HEK293 (cell line): ENCODE results near the gene HLX.
A peak's percentile ranks its signal among the peaks of the same experiment; 100 is the strongest.

Source experiments
- GLIS2 ChIP-seq: fragments of 450-650 bp; formaldehyde crosslinking; IDR thresholded peaks from 2 replicates; pipeline ENCODE4 v1.5.1; 2016; ENCODE audit warnings: missing biosample characterization, missing genetic modification characterization
- KLF8 ChIP-seq: fragments of 450-650 bp; formaldehyde crosslinking; IDR thresholded peaks from 2 replicates; pipeline ENCODE4 v1.5.1; 2016; ENCODE audit warnings: missing biosample characterization, missing genetic modification characterization
- MZF1 ChIP-seq: fragments of 450-650 bp; formaldehyde crosslinking; IDR thresholded peaks from 2 replicates; pipeline ENCODE4 v1.5.1; 2017; ENCODE audit warnings: missing biosample characterization, missing genetic modification characterization, borderline replicate concordance
- RBAK ChIP-seq: fragments of 450-650 bp; formaldehyde crosslinking; IDR thresholded peaks from 2 replicates; pipeline ENCODE4 v1.5.1; 2016; ENCODE audit warnings: missing biosample characterization, missing genetic modification characterization
- SCRT1 ChIP-seq: fragments of 450-650 bp; formaldehyde crosslinking; IDR thresholded peaks from 2 replicates; pipeline ENCODE4 v1.5.1; 2016; ENCODE audit warnings: missing biosample characterization, missing genetic modification characterization, borderline replicate concordance
- SP3 ChIP-seq: fragments of 450-650 bp; formaldehyde crosslinking; IDR thresholded peaks from 2 replicates; pipeline ENCODE4 v1.5.1; 2016; ENCODE audit warnings: missing biosample characterization, missing genetic modification characterization
- ZNF174 ChIP-seq: fragments of 450-650 bp; formaldehyde crosslinking; IDR thresholded peaks from 2 replicates; pipeline ENCODE4 v1.5.0; 2017; ENCODE audit warnings: missing biosample characterization, mild to moderate bottlenecking, missing genetic modification characterization
- ZNF2 ChIP-seq: fragments of 450-650 bp; formaldehyde crosslinking; IDR thresholded peaks from 2 replicates; pipeline ENCODE4 v1.5.1; 2016; ENCODE audit warnings: missing biosample characterization, missing genetic modification characterization
- ZNF202 ChIP-seq: fragments of 450-650 bp; formaldehyde crosslinking; IDR thresholded peaks from 2 replicates; pipeline ENCODE4 v1.5.1; 2016; ENCODE audit warnings: missing biosample characterization, missing genetic modification characterization, borderline replicate concordance
- ZNF223 ChIP-seq: fragments of 450-650 bp; formaldehyde crosslinking; IDR thresholded peaks from 2 replicates; pipeline ENCODE4 v1.5.1; 2016; ENCODE audit warnings: missing biosample characterization, missing genetic modification characterization
- ZNF366 ChIP-seq: fragments of 450-650 bp; formaldehyde crosslinking; conservative IDR thresholded peaks from 2 replicates; pipeline ENCODE4 v1.5.1; 2016; ENCODE audit warnings: missing biosample characterization, missing genetic modification characterization
- ZNF416 ChIP-seq: fragments of 450-650 bp; formaldehyde crosslinking; IDR thresholded peaks from 2 replicates; pipeline ENCODE4 v1.5.1; 2016; ENCODE audit warnings: missing biosample characterization, missing genetic modification characterization
- ZNF544 ChIP-seq: fragments of 450-650 bp; formaldehyde crosslinking; IDR thresholded peaks from 2 replicates; pipeline ENCODE4 v1.5.0; 2017; ENCODE audit warnings: missing biosample characterization, missing genetic modification characterization
- ZNF561 ChIP-seq: fragments of 450-650 bp; IDR thresholded peaks from 2 replicates; pipeline ENCODE4 v1.5.1; 2018; ENCODE audit warnings: missing biosample characterization, missing genetic modification characterization, borderline replicate concordance
- ZNF623 ChIP-seq: fragments of 450-650 bp; formaldehyde crosslinking; IDR thresholded peaks from 2 replicates; pipeline ENCODE4 v1.5.1; 2016; ENCODE audit warnings: missing biosample characterization, missing genetic modification characterization
- ZNF629 ChIP-seq: fragments of 450-650 bp; formaldehyde crosslinking; IDR thresholded peaks from 2 replicates; pipeline ENCODE4 v1.5.1; 2017; ENCODE audit warnings: missing biosample characterization, missing genetic modification characterization
- TF ChIP-seq, protein P1 (sequence below): fragments of 450-650 bp; formaldehyde crosslinking; IDR thresholded peaks from 2 replicates; pipeline ENCODE4 v1.5.1; 2017; ENCODE audit warnings: missing biosample characterization, missing genetic modification characterization
- TF ChIP-seq, protein P2 (sequence below): fragments of 450-650 bp; formaldehyde crosslinking; IDR thresholded peaks from 2 replicates; pipeline ENCODE4 v1.5.1; 2016; ENCODE audit warnings: missing biosample characterization, missing genetic modification characterization
- TF ChIP-seq, protein P3 (sequence below): sonication (generic); formaldehyde crosslinking; IDR thresholded peaks from 2 replicates; pipeline ENCODE4 v1.8.1; 2022; ENCODE audit warnings: mild to moderate bottlenecking, moderate library complexity, missing genetic modification reagents
- TF ChIP-seq, protein P4 (sequence below): fragments of 450-650 bp; formaldehyde crosslinking; IDR thresholded peaks from 2 replicates; pipeline ENCODE4 v1.5.1; 2017; ENCODE audit warnings: missing biosample characterization, missing genetic modification characterization
- TF ChIP-seq, protein P5 (sequence below): fragments of 450-650 bp; formaldehyde crosslinking; IDR thresholded peaks from 2 replicates; pipeline ENCODE4 v1.5.1; 2016; ENCODE audit warnings: missing biosample characterization, missing genetic modification characterization
- TF ChIP-seq, protein P6 (sequence below): fragments of 450-650 bp; formaldehyde crosslinking; conservative IDR thresholded peaks from 2 replicates; pipeline ENCODE4 v1.5.1; 2016; ENCODE audit warnings: low read depth, missing biosample characterization, missing genetic modification characterization

The HLX gene

DNA sequence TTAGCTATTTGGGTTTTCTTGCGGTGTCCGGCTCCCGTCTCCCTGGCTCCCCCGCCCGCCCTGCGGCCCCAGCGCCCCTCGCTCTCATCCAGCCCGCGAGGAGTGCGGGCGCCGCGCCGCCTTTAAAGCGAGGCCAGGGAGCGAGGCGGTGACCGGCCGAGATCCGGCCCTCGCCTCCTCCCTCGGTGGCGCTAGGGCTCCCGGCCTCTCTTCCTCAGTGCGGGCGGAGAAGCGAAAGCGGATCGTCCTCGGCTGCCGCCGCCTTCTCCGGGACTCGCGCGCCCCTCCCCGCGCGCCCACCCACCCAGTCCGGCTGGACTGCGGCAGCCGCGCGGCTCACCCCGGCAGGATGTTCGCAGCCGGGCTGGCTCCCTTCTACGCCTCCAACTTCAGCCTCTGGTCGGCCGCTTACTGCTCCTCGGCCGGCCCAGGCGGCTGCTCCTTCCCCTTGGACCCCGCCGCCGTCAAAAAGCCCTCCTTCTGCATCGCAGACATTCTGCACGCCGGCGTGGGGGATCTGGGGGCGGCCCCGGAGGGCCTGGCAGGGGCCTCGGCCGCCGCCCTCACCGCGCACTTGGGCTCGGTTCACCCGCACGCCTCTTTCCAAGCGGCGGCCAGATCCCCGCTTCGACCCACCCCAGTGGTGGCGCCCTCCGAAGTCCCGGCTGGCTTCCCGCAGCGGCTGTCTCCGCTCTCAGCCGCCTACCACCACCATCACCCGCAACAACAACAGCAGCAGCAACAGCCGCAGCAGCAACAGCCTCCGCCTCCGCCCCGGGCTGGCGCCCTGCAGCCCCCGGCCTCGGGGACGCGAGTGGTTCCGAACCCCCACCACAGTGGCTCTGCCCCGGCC, 492 bp downstream of the HLX start (continued):
- peak; percentile 62; the same call in 1 of the 2 replicates for TF ChIP-seq SCRT1 (tag by site-specific recombination)
- no peak for TF ChIP-seq ZNF174
- TF ChIP-seq, protein P1, sequence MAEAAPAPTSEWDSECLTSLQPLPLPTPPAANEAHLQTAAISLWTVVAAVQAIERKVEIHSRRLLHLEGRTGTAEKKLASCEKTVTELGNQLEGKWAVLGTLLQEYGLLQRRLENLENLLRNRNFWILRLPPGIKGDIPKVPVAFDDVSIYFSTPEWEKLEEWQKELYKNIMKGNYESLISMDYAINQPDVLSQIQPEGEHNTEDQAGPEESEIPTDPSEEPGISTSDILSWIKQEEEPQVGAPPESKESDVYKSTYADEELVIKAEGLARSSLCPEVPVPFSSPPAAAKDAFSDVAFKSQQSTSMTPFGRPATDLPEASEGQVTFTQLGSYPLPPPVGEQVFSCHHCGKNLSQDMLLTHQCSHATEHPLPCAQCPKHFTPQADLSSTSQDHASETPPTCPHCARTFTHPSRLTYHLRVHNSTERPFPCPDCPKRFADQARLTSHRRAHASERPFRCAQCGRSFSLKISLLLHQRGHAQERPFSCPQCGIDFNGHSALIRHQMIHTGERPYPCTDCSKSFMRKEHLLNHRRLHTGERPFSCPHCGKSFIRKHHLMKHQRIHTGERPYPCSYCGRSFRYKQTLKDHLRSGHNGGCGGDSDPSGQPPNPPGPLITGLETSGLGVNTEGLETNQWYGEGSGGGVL (tag by site-specific recombination): no peak
- 0 out of 2 replicates have a peak, but pooled peaks have one; percentile 35 for TF ChIP-seq ZNF2 (tag by site-specific recombination)
- TF ChIP-seq, protein P2, sequence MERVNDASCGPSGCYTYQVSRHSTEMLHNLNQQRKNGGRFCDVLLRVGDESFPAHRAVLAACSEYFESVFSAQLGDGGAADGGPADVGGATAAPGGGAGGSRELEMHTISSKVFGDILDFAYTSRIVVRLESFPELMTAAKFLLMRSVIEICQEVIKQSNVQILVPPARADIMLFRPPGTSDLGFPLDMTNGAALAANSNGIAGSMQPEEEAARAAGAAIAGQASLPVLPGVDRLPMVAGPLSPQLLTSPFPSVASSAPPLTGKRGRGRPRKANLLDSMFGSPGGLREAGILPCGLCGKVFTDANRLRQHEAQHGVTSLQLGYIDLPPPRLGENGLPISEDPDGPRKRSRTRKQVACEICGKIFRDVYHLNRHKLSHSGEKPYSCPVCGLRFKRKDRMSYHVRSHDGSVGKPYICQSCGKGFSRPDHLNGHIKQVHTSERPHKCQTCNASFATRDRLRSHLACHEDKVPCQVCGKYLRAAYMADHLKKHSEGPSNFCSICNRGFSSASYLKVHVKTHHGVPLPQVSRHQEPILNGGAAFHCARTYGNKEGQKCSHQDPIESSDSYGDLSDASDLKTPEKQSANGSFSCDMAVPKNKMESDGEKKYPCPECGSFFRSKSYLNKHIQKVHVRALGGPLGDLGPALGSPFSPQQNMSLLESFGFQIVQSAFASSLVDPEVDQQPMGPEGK (tag by site-specific recombination): peak; percentile 66; the same call in 1 of the 2 replicates
- peak; percentile 76; the same call in 1 of the 2 replicates for TF ChIP-seq GLIS2 (tag by site-specific recombination)
- TF ChIP-seq, protein P3, sequence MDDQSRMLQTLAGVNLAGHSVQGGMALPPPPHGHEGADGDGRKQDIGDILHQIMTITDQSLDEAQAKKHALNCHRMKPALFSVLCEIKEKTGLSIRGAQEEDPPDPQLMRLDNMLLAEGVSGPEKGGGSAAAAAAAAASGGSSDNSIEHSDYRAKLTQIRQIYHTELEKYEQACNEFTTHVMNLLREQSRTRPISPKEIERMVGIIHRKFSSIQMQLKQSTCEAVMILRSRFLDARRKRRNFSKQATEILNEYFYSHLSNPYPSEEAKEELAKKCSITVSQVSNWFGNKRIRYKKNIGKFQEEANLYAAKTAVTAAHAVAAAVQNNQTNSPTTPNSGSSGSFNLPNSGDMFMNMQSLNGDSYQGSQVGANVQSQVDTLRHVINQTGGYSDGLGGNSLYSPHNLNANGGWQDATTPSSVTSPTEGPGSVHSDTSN: peak; percentile 57; the same call in 1 of the 2 replicates
- TF ChIP-seq ZNF629 (tag by site-specific recombination): no peak
- TF ChIP-seq, protein P4, sequence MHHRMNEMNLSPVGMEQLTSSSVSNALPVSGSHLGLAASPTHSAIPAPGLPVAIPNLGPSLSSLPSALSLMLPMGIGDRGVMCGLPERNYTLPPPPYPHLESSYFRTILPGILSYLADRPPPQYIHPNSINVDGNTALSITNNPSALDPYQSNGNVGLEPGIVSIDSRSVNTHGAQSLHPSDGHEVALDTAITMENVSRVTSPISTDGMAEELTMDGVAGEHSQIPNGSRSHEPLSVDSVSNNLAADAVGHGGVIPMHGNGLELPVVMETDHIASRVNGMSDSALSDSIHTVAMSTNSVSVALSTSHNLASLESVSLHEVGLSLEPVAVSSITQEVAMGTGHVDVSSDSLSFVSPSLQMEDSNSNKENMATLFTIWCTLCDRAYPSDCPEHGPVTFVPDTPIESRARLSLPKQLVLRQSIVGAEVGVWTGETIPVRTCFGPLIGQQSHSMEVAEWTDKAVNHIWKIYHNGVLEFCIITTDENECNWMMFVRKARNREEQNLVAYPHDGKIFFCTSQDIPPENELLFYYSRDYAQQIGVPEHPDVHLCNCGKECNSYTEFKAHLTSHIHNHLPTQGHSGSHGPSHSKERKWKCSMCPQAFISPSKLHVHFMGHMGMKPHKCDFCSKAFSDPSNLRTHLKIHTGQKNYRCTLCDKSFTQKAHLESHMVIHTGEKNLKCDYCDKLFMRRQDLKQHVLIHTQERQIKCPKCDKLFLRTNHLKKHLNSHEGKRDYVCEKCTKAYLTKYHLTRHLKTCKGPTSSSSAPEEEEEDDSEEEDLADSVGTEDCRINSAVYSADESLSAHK (tag by site-specific recombination): no peak
- no peak for TF ChIP-seq RBAK (tag by site-specific recombination)
- TF ChIP-seq ZNF544 (tag by site-specific recombination): no peak
- TF ChIP-seq MZF1 (tag by site-specific recombination): no peak
- no peak for TF ChIP-seq ZNF202 (tag by site-specific recombination)
- TF ChIP-seq ZNF623 (tag by site-specific recombination): no peak
- TF ChIP-seq, protein P5, sequence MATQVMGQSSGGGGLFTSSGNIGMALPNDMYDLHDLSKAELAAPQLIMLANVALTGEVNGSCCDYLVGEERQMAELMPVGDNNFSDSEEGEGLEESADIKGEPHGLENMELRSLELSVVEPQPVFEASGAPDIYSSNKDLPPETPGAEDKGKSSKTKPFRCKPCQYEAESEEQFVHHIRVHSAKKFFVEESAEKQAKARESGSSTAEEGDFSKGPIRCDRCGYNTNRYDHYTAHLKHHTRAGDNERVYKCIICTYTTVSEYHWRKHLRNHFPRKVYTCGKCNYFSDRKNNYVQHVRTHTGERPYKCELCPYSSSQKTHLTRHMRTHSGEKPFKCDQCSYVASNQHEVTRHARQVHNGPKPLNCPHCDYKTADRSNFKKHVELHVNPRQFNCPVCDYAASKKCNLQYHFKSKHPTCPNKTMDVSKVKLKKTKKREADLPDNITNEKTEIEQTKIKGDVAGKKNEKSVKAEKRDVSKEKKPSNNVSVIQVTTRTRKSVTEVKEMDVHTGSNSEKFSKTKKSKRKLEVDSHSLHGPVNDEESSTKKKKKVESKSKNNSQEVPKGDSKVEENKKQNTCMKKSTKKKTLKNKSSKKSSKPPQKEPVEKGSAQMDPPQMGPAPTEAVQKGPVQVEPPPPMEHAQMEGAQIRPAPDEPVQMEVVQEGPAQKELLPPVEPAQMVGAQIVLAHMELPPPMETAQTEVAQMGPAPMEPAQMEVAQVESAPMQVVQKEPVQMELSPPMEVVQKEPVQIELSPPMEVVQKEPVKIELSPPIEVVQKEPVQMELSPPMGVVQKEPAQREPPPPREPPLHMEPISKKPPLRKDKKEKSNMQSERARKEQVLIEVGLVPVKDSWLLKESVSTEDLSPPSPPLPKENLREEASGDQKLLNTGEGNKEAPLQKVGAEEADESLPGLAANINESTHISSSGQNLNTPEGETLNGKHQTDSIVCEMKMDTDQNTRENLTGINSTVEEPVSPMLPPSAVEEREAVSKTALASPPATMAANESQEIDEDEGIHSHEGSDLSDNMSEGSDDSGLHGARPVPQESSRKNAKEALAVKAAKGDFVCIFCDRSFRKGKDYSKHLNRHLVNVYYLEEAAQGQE: 0 out of 2 replicates have a peak, but pooled peaks have one; percentile 8
- TF ChIP-seq ZNF223: no peak
- TF ChIP-seq SP3 (tag by site-specific recombination): no peak; the same call in 1 of the 2 replicates
- TF ChIP-seq KLF8: 0 out of 2 replicates have a peak, but pooled peaks have one; percentile 33
- TF ChIP-seq, protein P6, sequence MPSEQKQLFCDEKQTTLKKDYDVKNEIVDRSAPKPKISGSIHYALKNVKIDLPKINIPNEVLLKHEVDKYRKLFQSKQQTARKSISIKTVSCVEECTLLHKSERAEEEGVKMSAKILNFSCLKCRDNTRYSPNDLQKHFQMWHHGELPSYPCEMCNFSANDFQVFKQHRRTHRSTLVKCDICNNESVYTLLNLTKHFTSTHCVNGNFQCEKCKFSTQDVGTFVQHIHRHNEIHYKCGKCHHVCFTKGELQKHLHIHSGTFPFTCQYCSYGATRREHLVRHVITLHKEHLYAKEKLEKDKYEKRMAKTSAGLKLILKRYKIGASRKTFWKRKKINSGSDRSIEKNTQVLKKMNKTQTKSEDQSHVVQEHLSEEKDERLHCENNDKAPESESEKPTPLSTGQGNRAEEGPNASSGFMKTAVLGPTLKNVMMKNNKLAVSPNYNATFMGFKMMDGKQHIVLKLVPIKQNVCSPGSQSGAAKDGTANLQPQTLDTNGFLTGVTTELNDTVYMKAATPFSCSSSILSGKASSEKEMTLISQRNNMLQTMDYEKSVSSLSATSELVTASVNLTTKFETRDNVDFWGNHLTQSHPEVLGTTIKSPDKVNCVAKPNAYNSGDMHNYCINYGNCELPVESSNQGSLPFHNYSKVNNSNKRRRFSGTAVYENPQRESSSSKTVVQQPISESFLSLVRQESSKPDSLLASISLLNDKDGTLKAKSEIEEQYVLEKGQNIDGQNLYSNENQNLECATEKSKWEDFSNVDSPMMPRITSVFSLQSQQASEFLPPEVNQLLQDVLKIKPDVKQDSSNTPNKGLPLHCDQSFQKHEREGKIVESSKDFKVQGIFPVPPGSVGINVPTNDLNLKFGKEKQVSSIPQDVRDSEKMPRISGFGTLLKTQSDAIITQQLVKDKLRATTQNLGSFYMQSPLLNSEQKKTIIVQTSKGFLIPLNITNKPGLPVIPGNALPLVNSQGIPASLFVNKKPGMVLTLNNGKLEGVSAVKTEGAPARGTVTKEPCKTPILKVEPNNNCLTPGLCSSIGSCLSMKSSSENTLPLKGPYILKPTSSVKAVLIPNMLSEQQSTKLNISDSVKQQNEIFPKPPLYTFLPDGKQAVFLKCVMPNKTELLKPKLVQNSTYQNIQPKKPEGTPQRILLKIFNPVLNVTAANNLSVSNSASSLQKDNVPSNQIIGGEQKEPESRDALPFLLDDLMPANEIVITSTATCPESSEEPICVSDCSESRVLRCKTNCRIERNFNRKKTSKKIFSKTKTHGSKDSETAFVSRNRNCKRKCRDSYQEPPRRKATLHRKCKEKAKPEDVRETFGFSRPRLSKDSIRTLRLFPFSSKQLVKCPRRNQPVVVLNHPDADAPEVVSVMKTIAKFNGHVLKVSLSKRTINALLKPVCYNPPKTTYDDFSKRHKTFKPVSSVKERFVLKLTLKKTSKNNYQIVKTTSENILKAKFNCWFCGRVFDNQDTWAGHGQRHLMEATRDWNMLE: no peak
- no peak for TF ChIP-seq ZNF561 (tag by site-specific recombination)
- TF ChIP-seq ZNF416 (tag by site-specific recombination): no peak
- TF ChIP-seq ZNF366 (tag by site-specific recombination): no peak
